Panc1 (cell line): Measurements from ENCODE around the gene MAN2B1.
A peak's percentile ranks its signal among the peaks of the same experiment; 100 is the strongest.

Experiments used
- CTCF ChIP-seq: fragments of 450-650 bp; IDR thresholded peaks from 2 replicates; pipeline ENCODE4 v1.5.1; 2017; ENCODE audit warnings: mild to moderate bottlenecking
- POLR2AphosphoS5 ChIP-seq: IDR thresholded peaks from 2 replicates; pipeline ENCODE4 v1.6.1; 2012; ENCODE audit warnings: mild to moderate bottlenecking, low read depth, low read length, moderate library complexity
- REST ChIP-seq, 2 experiments: IDR thresholded peaks; 2 replicates each; pipeline ENCODE4 v1.6.1; 2011 to 2012; ENCODE audit warnings: low read depth in 2 of 2, control low read depth in 1 of 2, low read length in 1 of 2, mild to moderate bottlenecking in 1 of 2, moderate library complexity in 1 of 2; ENCODE audit not compliant: insufficient read depth in 1 of 2
- TCF7L2 ChIP-seq: IDR thresholded peaks from 2 replicates; pipeline ENCODE4 v1.6.1; 2011; ENCODE audit warnings: mild to moderate bottlenecking, low read depth, low read length, inconsistent platforms

- TF ChIP-seq REST (IDR thresholded peaks at IDR 0.05; ENCODE audit: insufficient read depth in 1 of 2, low read depth in 2 of 2, low read length in 1 of 2) (no peak), POLR2AphosphoS5 (peak; percentile 94), CTCF (no peak), TCF7L2 (no peak)
These were observed 30.1 kb upstream of the MAN2B1 start, which contains the start of gene FBXW9 for GRCh38 chr19:12696366-12697335.
